CD14-positive monocyte (primary cell): Measurements from ENCODE around the gene CDKN2A. TPM values are rescaled to one million over a fixed set of nuclear protein-coding genes. Genes with fewer than 3 reads are reported as not detected.

Experiments used
- DNase-seq, 3 donors: peaks; one replicate each; pipeline ENCODE4 v3.0.0-alpha.2; 2011 to 2022
- H2AFZ ChIP-seq: 2 replicates; pipeline ENCODE4 v1.6.0; 2012; ENCODE audit warnings: mild to moderate bottlenecking, low read depth, low read length, inconsistent platforms; ENCODE audit not compliant: insufficient read depth, poor library complexity, severe bottlenecking
- H3K27ac ChIP-seq, 2 donors: 1 replicate in 1 of 2; 2 replicates in 1 of 2; pipeline ENCODE4 v1.5.1; 2012 to 2013; ENCODE audit warnings: low read length in 2 of 2, control low read depth in 1 of 2, inconsistent platforms in 1 of 2, low read depth in 1 of 2, mild to moderate bottlenecking in 1 of 2
- H3K27me3 ChIP-seq, 2 donors: one replicate each; pipeline versions ENCODE4 v1.6.0 to v1.6.1; 2011 to 2013; ENCODE audit warnings: low read length in 2 of 2; ENCODE audit not compliant: control insufficient read depth in 2 of 2, insufficient read depth in 2 of 2
- H3K36me3 ChIP-seq, 2 donors: replicated peaks in 1 of 2; 1 replicate in 1 of 2; 2 replicates in 1 of 2; pipeline versions ENCODE4 v1.5.1 to v1.6.1; 2012 to 2013; ENCODE audit warnings: low read length in 2 of 2, control low read depth in 1 of 2, inconsistent platforms in 1 of 2, mild to moderate bottlenecking in 1 of 2; ENCODE audit not compliant: insufficient read depth in 2 of 2, control insufficient read depth in 1 of 2
- H3K4me1 ChIP-seq, 2 donors: 1 replicate in 1 of 2; 2 replicates in 1 of 2; pipeline versions ENCODE4 v1.5.1 to v1.6.1; 2012 to 2013; ENCODE audit warnings: low read length in 2 of 2, control low read depth in 1 of 2, inconsistent platforms in 1 of 2, mild to moderate bottlenecking in 1 of 2, moderate library complexity in 1 of 2; ENCODE audit not compliant: insufficient read depth in 2 of 2, control insufficient read depth in 1 of 2
- H3K4me2 ChIP-seq: replicated peaks from 2 replicates; pipeline ENCODE3; 2012; ENCODE audit warnings: low read length, moderate library complexity, mild to moderate bottlenecking; ENCODE audit not compliant: poor library complexity, severe bottlenecking; ENCODE audit errors: extremely low read depth
- H3K4me3 ChIP-seq, 3 experiments: fragments of 200-600 bp in 1 of 3; sonication (generic) in 1 of 3; replicated peaks in 1 of 3; 1 replicate in 2 of 3; 2 replicates in 1 of 3; pipeline ENCODE4 v1.5.1; 2011 to 2013; ENCODE audit warnings: low read length in 3 of 3, mild to moderate bottlenecking in 3 of 3, control low read depth in 2 of 3, low read depth in 2 of 3, inconsistent platforms in 1 of 3, moderate library complexity in 1 of 3
- H3K79me2 ChIP-seq: 2 replicates; pipeline ENCODE4 v1.6.0; 2012; ENCODE audit warnings: mild to moderate bottlenecking, control low read depth, inconsistent platforms, low read length, moderate library complexity; ENCODE audit not compliant: insufficient read depth
- H3K9ac ChIP-seq: 2 replicates; pipeline ENCODE4 v1.6.0; 2017; ENCODE audit warnings: low read length, mild to moderate bottlenecking; ENCODE audit not compliant: insufficient read depth, poor library complexity, severe bottlenecking
- H3K9me3 ChIP-seq, 2 donors: replicated peaks in 1 of 2; 1 replicate in 1 of 2; 2 replicates in 1 of 2; pipeline versions ENCODE4 v1.5.1 to v1.6.1; 2012 to 2013; ENCODE audit warnings: low read length in 2 of 2, control low read depth in 1 of 2; ENCODE audit not compliant: control insufficient read depth in 1 of 2, insufficient read depth in 1 of 2
- H4K20me1 ChIP-seq: 2 replicates; pipeline ENCODE4 v1.6.0; 2012; ENCODE audit warnings: mild to moderate bottlenecking, low read length, control low read depth, moderate library complexity; ENCODE audit not compliant: insufficient read depth
- H3K27ac Mint-ChIP-seq, 7 donors: one replicate each; pipeline ENCODE4 v1.8.0; 2020; ENCODE audit warnings: mild to moderate bottlenecking in 7 of 7, mixed read lengths in 7 of 7, moderate library complexity in 6 of 7, inconsistent platforms in 2 of 7
- H3K27me3 Mint-ChIP-seq, 3 donors: one replicate each; pipeline ENCODE4 v1.8.0; 2021 to 2022; ENCODE audit warnings: low read depth in 3 of 3, mild to moderate bottlenecking in 3 of 3, mixed read lengths in 3 of 3, moderate library complexity in 3 of 3, inconsistent platforms in 1 of 3
- H3K36me3 Mint-ChIP-seq, 2 donors: one replicate each; pipeline ENCODE4 v1.8.0; 2020; ENCODE audit warnings: mixed read lengths in 2 of 2, inconsistent platforms in 1 of 2, mild to moderate bottlenecking in 1 of 2
- H3K4me1 Mint-ChIP-seq: one replicate; pipeline ENCODE4 v1.8.0; 2020; ENCODE audit warnings: mild to moderate bottlenecking, mixed read lengths
- H3K4me3 Mint-ChIP-seq, 2 donors: one replicate each; pipeline ENCODE4 v1.8.0; 2020; ENCODE audit warnings: mild to moderate bottlenecking in 2 of 2, mixed read lengths in 2 of 2, moderate library complexity in 1 of 2
- H3K9me3 Mint-ChIP-seq, 7 donors: one replicate each; pipeline ENCODE4 v1.8.0; 2020 to 2022; ENCODE audit warnings: mixed read lengths in 7 of 7, mild to moderate bottlenecking in 6 of 7, moderate library complexity in 6 of 7, inconsistent platforms in 2 of 7
- WGBS: methylation state at CpG from one replicate; pipeline ENCODE4 v1.1.5; 2013; ENCODE audit warnings: missing lambda C conversion rate; ENCODE audit not compliant: insufficient coverage; 5-methylcytosine and 5-hydroxymethylcytosine counted together
- intact Hi-C, 2 donors: fragments of 100-400 bp; cut with micrococcal nuclease; formaldehyde crosslinking; loops; one replicate each; pipeline versions ENCODE4 v1.15.0 to v1.15.1; 2023
- polyA plus RNA-seq, 3 donors: library from polyadenylated mRNA; depleted of rRNA in 1 of 3; unstranded in 2 of 3; stranded (reverse) in 1 of 3; fragments of 300-500 nt in 2 of 3; fragments of >200 nt in 1 of 3; fragmentation: Illumina TruSeq in 2 of 3; gene quantifications; 1 replicate in 2 of 3; 2 replicates in 1 of 3; pipeline ENCODE4 v1.2.3, GENCODE V29; 2012 to 2021
- TF ChIP-seq, protein P1 (sequence below): fragments of 200-600 bp; IDR thresholded peaks from one replicate; pipeline ENCODE4 v1.8.0; 2022; ENCODE audit warnings: antibody characterized with exemption, mild to moderate bottlenecking

The CDKN2A gene
- polyA plus RNA-seq, 3 donors: 0.86 to 1.6 (median 1.1) TPM

DNA sequence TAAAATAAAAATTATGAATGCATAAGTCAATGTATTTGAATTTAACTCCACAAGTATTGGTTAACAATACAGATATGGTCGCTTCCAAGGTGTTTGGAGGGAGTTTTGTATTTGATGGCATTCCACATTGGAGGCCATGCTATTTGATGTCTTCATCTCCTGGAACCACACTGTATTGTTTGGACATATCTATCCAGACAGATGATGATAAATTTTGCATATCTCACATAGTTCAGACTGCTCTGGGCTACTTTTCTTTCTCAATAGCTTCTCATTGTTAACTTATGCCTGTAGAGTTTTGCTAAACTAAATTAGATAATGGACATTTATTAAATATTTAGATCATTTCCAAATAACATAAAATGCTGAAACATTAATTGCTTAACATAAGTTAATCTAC lies 58.0 kb downstream of the CDKN2A start:
- no peak for DNase-seq
- Histone ChIP-seq H3K9ac (no peak overlapping the region), H3K4me3 (no peak overlapping the region), H3K4me2 (no peak overlapping the region), H3K27me3 (no peaks in the 10 kb centered on the region), H3K9me3 (no peaks in the 10 kb centered on the region), H3K79me2 (no peaks in the 10 kb centered on the region), H4K20me1 (no peaks in the 10 kb centered on the region), H2AFZ (no peak overlapping the region), H3K27ac (no peak overlapping the region), H3K4me1 (no peaks in the 10 kb centered on the region), H3K36me3 (no peaks in the 10 kb centered on the region)
- Mint-ChIP-seq H3K36me3 (peaks cover under 1 to 3% of the 10 kb centered on the region in 2 donors), H3K4me1 (peaks cover 9% of the 10 kb centered on the region), H3K27ac (no peak overlapping the region), H3K27me3 (peaks cover 0 to 3% (median 2%) of the 10 kb centered on the region in 3 donors), H3K9me3 (peaks cover 0 to 4% (median 0%) of the 10 kb centered on the region in 7 donors), H3K4me3 (no peak overlapping the region)
- WGBS: no CpG with 5 or more reads among the region's 1 CpG
- intact Hi-C loops: no loop called here
- TF ChIP-seq, protein P1, sequence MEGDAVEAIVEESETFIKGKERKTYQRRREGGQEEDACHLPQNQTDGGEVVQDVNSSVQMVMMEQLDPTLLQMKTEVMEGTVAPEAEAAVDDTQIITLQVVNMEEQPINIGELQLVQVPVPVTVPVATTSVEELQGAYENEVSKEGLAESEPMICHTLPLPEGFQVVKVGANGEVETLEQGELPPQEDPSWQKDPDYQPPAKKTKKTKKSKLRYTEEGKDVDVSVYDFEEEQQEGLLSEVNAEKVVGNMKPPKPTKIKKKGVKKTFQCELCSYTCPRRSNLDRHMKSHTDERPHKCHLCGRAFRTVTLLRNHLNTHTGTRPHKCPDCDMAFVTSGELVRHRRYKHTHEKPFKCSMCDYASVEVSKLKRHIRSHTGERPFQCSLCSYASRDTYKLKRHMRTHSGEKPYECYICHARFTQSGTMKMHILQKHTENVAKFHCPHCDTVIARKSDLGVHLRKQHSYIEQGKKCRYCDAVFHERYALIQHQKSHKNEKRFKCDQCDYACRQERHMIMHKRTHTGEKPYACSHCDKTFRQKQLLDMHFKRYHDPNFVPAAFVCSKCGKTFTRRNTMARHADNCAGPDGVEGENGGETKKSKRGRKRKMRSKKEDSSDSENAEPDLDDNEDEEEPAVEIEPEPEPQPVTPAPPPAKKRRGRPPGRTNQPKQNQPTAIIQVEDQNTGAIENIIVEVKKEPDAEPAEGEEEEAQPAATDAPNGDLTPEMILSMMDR: no peak

DNA sequence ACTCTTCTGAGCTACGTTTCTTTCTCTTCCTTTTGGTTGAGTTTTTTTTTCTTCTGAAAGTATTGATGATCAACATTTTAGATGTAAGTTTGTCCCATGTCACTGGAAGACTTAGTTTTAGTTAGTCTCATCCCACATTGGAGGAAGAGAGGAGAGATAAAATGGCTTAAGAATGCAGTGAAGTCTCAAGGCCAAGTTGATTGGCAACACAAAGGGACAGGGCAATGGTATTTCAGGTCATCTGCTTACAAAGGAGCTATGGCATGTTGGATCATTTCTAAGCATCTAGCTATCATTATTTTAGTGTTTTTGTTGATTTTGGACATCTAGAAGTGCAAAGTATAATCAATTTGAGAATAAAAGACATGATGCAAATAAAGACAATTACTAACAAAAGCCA lies 58.6 kb downstream of the CDKN2A start:
- no peaks in the 10 kb centered on the region for H3K4me1 ChIP-seq
- intact Hi-C loops: no loop called here
- WGBS: no CpG with 5 or more reads among the region's 1 CpG
- no peaks in the 10 kb centered on the region for H3K36me3 ChIP-seq
- Mint-ChIP-seq H3K36me3 (peaks cover 4 to 7% of the 10 kb centered on the region in 2 donors), H3K9me3 (peaks cover 0 to 4% (median 1%) of the 10 kb centered on the region in 7 donors), H3K4me1 (peaks cover 9% of the 10 kb centered on the region), H3K27ac (no peak overlapping the region), H3K27me3 (peaks cover 0 to 3% (median 2%) of the 10 kb centered on the region in 3 donors), H3K4me3 (no peak overlapping the region)
- no peak overlapping the region for H3K27ac ChIP-seq
- H4K20me1 ChIP-seq: no peaks in the 10 kb centered on the region
- no peaks in the 10 kb centered on the region for H3K9me3 ChIP-seq
- no peak overlapping the region for H2AFZ ChIP-seq
- no peaks in the 10 kb centered on the region for H3K79me2 ChIP-seq
- TF ChIP-seq, protein P1: no peak
- no peak overlapping the region for H3K4me2 ChIP-seq
- no peaks in the 10 kb centered on the region for H3K27me3 ChIP-seq
- H3K9ac ChIP-seq: no peak overlapping the region
- H3K4me3 ChIP-seq: no peak overlapping the region
- no peak for DNase-seq
